GM18907 (cell line): Measurements from ENCODE around the gene PRSS50.

Experiments
- ATAC-seq: cut with Tn5 transposase; IDR thresholded peaks from one replicate; pipeline ENCODE4 v1.9.1; 2021; ENCODE audit warnings: mild to moderate bottlenecking, moderate library complexity; ENCODE audit not compliant: unreplicated experiment

PRSS50 gene

GRCh38 chr3:46693038-46693891 is 24.4 kb downstream of the PRSS50 start, which contains the start of gene ALS2CL:
ALS2CL (minus strand) TSS chr3:46693679; CDS start chr3:46689440, 4,239 bp downstream.
- ATAC-seq = no peak

DNA sequence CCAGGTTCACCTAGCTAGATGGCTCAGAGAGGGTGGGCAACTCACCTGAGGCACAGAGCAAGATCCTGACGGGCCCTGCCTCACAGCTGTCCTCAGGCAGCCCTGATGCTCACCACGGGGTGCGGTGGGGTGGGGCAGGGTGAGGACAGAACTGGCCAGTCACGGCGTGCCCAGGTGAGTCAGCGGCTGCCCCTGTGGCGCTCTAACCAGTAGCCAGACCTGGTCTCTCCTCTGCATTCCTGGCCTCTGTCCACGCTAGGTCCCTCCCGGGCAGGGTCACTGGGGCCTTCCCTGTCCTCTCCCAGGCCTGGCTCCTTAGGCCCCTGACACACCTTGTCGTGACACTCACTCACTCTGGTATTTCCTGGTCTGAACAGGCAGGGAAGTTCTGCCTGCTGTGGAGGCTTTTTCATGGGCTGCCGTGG is 25.1 kb downstream of the PRSS50 start:
- ATAC-seq = no peak

- no peak for ATAC-seq
Observed at GRCh38 chr3:46690798-46691197, 26.9 kb downstream of the PRSS50 start.

GRCh38 chr3:46685446-46685845 is 32.2 kb downstream of the PRSS50 start:
- ATAC-seq = no peak

GRCh38 chr3:46684891-46685290 is 32.8 kb downstream of the PRSS50 start:
- ATAC-seq = no peak

- no peak for ATAC-seq
Observed at GRCh38 chr3:46682974-46683373, 34.7 kb downstream of the PRSS50 start.

DNA sequence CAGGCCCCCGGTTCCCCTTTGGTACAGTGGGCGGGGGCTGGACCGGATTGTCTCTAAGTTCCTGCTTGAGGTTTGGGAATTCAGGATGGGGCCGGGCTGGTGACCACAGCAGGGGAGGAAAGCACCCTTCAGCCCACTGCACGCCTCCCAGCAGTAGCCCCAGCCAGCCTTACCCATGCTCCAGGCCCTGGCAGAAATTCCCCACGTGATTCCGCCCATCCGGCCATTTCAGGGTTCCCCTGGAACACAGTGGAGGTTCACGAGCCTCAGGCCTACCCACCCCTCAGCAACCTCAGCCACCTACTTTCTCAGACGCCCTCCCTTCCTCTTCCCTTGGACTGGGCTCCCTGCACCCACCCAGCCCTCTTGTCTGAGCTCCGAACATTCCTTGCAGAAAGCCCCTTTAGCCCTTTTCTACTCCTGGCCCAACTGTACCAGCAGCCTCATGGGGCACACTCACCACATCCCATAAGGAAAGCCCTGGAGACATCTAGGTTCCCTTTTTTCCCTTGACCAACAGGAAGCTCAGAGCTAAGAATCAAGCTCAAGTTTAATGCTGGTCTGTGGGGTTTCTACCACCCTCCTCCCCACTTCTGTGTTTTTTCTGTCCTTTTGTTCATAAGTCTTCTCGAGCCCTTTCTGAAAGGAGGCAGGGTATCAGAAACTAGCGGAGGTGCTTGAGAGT is 35.7 kb downstream of the PRSS50 start:
- no peak for ATAC-seq

GRCh38 chr3:46681387-46681786 is 36.3 kb downstream of the PRSS50 start:
- ATAC-seq = no peak

DNA sequence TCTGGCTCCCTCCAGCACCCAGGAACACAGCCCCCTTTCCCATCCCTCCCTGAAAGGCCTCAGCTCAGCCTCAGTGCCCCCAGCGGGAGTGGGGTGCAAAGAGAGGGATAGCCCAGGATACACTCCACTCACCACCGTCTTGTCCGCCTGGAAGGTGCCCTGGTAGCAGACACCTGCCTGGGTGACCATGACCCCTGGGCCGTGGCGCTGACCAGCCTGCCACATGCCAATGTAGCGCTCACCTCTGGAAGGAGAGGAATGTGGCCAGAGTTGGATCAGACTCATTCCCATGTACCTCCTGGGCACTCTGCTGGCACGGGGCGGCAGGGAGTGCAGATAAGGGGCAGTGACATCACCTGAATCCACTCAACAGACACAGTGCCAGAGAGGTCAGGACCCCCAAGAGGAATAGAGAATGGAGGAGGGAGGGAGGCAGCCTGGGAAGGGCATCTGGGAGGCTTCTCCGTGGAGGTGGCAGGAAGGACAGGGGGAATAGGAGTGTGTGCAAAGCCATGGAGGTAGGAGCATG is 37.3 kb downstream of the PRSS50 start:
- ATAC-seq = no peak

GRCh38 chr3:46679681-46680080 is 38.0 kb downstream of the PRSS50 start:
- ATAC-seq = no peak

- ATAC-seq = no peak
Observed at GRCh38 chr3:46678280-46678679, 39.4 kb downstream of the PRSS50 start.

GRCh38 chr3:46677411-46677726 is 40.3 kb downstream of the PRSS50 start:
- ATAC-seq = no peak

GRCh38 chr3:46676601-46677410 is 40.9 kb downstream of the PRSS50 start:
- no peak for ATAC-seq

GRCh38 chr3:46675843-46676567 is 41.7 kb downstream of the PRSS50 start:
- no peak for ATAC-seq

DNA sequence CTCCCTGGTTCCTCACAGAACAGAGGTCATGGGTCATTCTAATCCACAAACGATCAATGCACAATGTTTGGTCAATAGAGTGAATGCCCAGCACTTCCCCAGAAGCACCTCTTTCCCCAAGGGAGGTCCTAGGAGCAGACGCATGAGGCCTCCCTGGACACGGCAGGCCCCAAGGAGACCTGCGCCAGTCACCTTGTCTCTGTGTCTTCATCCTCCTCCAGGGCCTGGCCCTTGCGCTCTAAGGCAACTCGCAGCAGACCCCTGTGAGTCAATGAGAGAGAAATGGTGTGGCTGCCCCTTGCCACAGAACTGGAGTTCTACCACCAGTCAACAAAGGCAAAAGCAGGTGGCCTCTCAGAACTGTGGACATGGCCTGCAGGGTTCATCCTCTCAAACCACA is 42.2 kb downstream of the PRSS50 start:
- no peak for ATAC-seq

DNA sequence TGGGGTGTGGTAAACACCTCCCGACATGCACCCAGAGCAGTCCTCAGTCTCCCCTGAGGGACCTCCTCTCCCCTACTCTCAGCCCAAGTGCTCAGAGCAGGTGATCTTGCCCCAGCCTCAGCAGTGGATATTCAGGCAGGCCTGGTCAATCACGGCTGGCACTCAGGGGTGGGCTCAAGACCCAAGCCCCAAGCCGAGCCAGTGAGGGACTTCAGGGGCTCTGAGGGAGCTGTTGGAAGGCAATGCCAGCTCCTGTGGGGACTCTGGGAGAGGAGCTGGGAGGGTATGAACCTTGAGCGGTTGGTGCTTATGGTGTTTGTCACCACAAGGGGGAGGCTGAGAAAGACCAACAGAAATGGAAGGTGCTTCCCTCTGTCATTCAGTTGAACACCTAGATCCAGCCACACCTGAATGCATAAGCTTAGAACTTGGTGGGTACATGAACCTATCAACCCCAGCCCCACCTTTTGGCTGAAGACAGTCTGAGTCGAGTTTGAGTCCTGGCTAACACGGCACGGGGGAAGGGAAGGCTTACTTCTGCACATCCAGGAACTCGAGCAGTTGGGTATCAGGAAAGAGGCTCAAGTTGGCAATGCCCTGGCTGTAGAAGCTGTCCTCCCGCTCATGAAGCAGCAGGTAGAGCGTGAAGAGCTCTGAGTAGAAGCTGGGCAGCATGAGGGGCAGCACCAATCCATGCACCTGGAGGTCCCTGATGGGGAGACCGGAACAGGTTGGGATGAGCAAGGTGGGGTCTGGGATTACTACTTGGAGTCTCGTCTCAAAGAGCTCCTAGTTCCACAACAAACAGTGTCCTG is 43.4 kb downstream of the PRSS50 start:
- no peak for ATAC-seq

DNA sequence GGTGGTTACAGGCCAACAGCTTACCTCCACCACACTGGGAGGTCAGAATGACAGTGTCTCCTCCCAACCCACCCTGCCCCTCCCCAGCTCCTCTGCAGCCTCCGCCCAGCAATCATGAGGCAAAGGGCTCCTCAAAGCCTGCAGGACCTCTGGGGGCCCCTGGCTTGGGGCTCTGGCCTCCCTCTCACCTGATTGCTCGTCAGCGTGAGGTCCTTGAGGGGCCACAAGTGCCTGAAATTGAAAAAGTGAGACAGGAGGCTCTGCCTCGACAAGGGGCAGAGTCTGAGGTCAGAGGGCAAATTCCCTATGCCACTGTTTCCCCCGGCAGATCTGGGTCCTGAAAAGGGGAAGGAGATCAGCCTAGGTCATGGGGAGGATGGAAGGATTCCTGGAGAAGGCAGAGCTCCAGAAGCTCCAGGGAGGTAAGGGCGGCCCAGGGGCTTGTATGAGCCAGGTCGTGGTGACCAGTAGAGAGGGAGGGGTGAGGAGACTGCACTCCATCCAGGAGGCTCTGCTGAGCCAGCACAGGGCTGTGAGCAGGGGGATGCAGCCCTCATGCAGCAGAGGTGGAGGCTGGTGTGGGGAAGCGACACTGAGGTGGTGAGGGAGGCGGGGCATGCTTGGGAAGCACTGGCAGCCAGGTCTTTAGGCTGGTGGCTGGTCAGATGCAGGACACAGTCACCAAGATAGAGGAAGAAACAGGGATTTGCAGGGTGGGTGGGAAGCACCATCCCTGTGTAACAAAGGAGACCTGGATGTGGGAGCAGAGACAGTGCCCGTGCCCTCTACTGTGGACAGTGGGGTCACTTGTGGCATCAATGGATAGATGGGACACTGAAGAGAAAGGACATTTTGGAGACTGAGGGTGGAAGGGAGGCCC is 44.3 kb downstream of the PRSS50 start:
- ATAC-seq = no peak

GRCh38 chr3:46672349-46672695 is 45.3 kb downstream of the PRSS50 start:
- ATAC-seq = no peak
